HG03342 (cell line): Measurements from ENCODE around the gene EPB41L2.
"Not testable (repeated sequence)": the region's sequence is repeated elsewhere in the genome, so short reads cannot be mapped to it uniquely, and the experiment has no call there.

Experiments used
- ATAC-seq: cut with Tn5 transposase; IDR thresholded peaks from one replicate; pipeline ENCODE4 v1.9.1; 2021; ENCODE audit warnings: mild to moderate bottlenecking, moderate library complexity; ENCODE audit not compliant: unreplicated experiment

Gene EPB41L2

GRCh38 chr6:131005439-131006016, 57.5 kb downstream of the EPB41L2 start:
- no peak for ATAC-seq

DNA sequence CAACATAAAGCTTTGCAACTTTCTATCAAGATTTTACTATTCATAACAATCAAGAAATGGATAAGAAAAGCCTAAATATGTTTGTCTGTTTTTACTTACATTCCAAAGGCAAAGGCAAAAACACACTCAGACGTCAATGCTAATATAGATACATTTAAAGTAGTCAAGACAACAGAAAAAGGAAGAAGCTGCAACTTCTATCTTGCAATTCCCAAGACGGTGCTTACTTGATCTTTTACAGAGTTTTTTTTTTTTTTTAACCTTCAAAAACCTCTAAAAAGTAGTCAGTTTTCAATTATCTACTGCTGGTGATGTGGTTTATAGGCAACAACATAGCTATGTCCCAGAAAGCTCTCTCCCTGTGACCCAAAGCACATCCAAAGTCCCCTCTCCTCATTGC, 58.1 kb downstream of the EPB41L2 start:
- no peak for ATAC-seq

DNA sequence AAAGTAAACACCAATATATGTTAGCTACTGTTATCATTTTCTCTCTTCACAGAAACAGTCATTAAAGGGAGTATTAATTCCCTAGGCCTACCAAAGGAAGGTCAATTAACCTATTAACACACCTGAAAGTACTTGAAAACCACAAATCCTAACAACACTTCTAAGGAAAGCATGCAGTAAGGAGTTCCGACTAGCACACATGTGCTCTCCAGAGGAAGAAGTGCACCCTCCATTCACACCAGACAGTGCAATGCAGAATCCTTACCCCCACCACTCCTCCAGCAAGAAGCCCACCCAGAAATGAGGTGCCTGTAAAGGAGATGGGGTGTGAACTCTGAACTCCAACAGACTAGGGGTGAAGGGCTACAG, 58.7 kb downstream of the EPB41L2 start:
- ATAC-seq: no peak

DNA sequence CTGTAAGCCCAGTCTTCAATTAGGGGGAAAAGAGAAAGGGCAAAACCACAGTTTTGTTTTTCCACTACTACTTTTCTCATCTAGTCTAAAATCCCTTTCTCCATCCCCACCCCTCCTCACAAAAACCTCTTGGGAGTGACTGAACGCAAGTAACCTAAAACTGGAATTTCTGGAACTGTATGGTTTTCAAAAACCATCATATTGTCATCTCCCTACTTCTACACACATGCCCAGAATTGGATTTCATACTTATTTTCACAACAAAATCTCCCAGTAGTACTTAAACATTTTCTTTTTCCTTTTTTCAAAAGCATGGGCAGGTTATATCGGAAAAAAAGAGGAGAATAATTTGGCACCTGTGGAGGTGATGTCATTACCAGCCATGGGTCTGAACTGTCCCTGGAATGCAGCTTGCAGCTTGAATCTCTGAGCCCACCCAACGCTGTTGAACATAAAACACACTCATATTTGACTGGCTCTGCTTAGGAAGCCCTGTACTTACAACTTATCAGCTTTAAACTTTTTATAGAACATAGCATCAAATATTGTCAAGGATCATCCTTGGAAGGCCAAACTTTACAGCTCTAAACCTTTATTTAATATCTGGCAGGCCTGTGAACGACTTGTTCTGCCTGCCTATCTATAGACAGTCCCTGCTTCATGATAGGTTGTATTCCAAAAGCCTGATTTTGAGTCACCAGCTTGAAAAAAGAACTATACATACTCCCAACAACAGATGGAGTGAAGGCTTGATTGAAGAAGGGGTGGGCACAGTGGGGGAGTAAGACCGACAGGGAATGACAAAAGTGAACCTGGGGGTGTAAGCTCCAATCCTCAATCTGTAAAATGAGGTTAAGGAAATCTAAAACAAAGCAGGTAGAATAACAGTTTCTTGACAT, 59.3 kb downstream of the EPB41L2 start:
- no peak for ATAC-seq

DNA sequence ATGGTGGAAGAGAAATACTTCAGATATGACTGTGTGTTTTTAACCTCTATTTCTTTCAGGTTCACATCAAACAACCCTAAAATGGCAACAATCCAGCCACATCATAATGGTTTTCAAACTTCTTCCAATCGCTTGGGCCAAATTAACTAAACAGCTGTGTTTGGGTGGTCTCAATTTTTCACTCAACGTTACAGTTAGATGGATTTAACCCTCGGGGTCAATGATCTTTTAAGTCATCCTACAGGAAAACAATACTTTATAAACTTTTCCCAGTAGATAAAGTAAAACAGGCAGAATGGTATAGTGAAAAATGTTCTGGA, 60.4 kb downstream of the EPB41L2 start:
- ATAC-seq: no peak

GRCh38 chr6:131001945-131002660, 60.9 kb downstream of the EPB41L2 start:
- no peak for ATAC-seq

- no peak for ATAC-seq
Observed at GRCh38 chr6:131001111-131001736, 61.8 kb downstream of the EPB41L2 start.

DNA sequence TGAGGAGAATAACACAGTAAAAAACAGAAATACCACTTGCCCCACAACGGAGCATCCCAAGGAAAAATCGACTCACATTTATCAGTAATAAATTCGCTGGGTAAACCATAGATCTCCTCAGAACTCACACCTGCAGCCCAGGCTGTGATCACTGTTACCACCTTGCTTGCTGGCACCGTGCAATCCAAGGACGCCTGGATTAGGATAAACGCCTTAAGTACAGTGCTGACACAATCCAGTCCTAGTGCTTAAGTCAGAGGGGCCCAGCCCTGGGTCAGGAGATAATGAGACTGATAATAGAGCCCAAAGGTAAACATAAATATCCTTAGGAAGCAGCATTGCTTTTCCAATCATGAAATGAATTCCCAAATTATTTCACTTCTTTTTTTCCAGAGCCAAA, 62.5 kb downstream of the EPB41L2 start:
- ATAC-seq: no peak

GRCh38 chr6:130997061-130997753, 65.8 kb downstream of the EPB41L2 start:
- no peak for ATAC-seq

- ATAC-seq: no peak
Observed at GRCh38 chr6:130996635-130997034, 66.4 kb downstream of the EPB41L2 start.

GRCh38 chr6:130995783-130996447, 67.1 kb downstream of the EPB41L2 start:
- no peak for ATAC-seq

GRCh38 chr6:130994319-130995097, 68.5 kb downstream of the EPB41L2 start:
- ATAC-seq: no peak

DNA sequence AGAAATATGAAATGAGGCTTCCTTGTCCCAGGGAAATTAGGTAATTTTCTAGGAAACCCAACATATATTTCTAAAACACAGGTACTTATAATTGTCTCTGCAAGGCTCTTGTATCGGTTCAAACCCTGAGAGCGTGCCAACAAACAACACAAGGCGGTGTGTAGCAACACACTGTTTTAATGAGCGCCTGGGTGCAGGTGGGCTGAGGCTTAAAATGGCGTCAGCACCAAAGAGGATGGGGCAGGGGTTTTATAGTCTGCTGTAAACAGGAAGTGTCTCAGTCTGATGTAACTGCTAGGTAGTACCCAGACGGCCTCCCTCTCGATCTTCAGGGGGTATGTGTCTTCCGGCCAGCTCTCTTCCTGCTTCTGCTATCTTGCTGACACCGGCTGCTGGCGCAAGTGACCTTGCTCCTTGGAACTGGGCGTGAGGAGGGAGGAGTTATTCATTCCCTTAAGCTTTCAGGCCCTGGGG, 69.7 kb downstream of the EPB41L2 start:
- ATAC-seq: no peak

- no peak for ATAC-seq
Observed at GRCh38 chr6:130991422-130992137, 71.5 kb downstream of the EPB41L2 start.

GRCh38 chr6:130987539-130987938, 75.5 kb downstream of the EPB41L2 start:
- ATAC-seq: not testable (repeated sequence)

DNA sequence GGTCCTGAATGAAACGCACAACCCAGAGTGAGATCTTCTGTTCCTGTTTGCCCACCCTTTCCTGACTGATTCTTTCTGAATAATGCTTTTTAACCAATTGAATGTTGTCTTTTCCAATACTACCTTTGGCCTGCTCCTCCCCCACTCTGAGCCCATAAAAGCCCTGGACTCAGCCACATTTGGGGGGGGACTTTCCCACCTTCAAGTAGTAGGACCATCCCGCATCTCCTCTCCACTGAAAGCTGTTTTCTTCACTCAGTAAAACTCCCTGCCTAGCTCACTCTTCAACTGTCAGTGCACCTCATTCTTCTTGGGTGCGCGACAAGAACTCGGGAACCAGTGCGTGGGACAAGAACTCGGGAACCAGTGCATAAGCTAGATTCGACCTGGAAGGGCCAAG, 77.9 kb downstream of the EPB41L2 start:
- no peak for ATAC-seq

- ATAC-seq: peak; percentile 51
Observed at GRCh38 chr6:130982941-130983456, 80.0 kb downstream of the EPB41L2 start.

DNA sequence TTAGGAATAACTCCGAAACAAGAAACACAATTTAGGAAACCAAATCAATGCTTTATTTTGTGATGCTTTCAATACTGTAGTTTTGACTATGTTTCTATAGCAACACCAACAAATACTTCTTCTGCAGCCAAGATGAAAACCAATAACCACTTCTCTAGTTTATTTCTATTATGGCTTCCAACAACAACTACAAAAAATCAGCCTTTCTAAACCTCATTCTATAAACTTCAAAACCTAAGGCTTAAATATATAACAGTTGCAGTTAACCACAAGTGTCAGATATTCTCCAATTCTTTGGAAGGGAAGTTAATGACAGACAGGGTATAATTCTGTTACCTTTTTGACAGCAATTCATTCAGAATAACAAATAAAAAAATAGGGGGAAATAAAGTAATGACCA, 80.9 kb downstream of the EPB41L2 start:
- ATAC-seq: no peak

GRCh38 chr6:130981409-130981808, 81.6 kb downstream of the EPB41L2 start:
- no peak for ATAC-seq
